ENCODE measurements around the gene NEK6. TPM values are rescaled to one million over a fixed set of nuclear protein-coding genes. Genes with fewer than 3 reads are reported as not detected.

The NEK6 gene
- total RNA-seq, 1 donor from 2014 or later: 125 TPM

DNA sequence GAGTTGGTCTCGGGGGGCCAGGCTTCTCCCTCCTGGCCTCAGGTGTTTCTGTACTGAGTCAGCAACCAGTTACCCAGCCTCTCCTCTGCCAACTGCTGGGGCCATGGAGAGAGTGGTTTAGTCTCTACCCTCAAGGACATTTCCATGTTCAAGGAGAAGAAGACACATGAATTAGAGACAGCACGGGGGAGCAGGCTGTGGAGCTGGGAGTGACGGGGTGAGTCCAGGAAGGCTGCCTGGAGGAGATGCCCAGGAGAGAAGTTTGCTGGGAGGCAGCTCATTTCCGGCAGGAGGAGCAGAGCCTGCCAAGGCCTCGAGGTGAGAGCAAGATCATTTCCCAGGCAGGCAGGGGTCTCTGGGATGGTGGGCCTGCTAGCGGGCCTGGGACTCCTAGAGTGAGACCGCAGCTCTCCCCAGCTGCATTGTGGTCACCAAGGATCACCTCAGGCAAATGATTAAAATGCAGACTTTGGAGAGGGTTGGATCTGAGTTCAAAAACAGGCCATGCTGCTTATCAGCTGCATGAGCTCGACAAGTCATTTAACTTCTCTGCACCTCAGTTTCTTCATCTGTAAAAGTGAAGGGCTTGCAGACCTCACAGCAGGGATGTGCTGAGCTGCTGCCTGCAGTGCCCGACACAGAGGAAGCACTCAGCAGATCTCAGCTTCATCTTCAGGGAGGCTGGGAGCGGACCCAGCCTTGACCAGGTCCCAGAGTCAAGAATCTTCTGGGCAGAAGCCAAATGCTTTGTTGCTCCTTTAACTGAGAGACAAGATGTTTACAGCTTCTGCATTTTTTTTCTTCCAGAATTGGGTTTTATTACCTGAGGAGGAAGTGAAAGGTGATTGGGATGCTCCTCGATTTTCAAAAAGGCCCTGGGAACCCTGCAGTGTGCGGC is 35.2 kb downstream of the NEK6 start:
- peak overlapping the region; percentile 24 for H3K27ac ChIP-seq
- DNase-seq (no peak), ATAC-seq (no peak)
- intact Hi-C loops (cut with DNase I): no loop called here
- no peaks in the 10 kb centered on the region for H3K27me3 ChIP-seq (ENCODE audit: low read depth)
- H3K9me3 ChIP-seq: no peaks in the 10 kb centered on the region
- H3K4me3 ChIP-seq: peak overlapping the region; percentile 28
- peaks cover 81% of the 10 kb centered on the region for H3K4me1 ChIP-seq
- H3K36me3 ChIP-seq: no peaks in the 10 kb centered on the region
- TF ChIP-seq, protein P1, sequence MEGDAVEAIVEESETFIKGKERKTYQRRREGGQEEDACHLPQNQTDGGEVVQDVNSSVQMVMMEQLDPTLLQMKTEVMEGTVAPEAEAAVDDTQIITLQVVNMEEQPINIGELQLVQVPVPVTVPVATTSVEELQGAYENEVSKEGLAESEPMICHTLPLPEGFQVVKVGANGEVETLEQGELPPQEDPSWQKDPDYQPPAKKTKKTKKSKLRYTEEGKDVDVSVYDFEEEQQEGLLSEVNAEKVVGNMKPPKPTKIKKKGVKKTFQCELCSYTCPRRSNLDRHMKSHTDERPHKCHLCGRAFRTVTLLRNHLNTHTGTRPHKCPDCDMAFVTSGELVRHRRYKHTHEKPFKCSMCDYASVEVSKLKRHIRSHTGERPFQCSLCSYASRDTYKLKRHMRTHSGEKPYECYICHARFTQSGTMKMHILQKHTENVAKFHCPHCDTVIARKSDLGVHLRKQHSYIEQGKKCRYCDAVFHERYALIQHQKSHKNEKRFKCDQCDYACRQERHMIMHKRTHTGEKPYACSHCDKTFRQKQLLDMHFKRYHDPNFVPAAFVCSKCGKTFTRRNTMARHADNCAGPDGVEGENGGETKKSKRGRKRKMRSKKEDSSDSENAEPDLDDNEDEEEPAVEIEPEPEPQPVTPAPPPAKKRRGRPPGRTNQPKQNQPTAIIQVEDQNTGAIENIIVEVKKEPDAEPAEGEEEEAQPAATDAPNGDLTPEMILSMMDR (IDR thresholded peaks at IDR 0.05): no peak

DNA sequence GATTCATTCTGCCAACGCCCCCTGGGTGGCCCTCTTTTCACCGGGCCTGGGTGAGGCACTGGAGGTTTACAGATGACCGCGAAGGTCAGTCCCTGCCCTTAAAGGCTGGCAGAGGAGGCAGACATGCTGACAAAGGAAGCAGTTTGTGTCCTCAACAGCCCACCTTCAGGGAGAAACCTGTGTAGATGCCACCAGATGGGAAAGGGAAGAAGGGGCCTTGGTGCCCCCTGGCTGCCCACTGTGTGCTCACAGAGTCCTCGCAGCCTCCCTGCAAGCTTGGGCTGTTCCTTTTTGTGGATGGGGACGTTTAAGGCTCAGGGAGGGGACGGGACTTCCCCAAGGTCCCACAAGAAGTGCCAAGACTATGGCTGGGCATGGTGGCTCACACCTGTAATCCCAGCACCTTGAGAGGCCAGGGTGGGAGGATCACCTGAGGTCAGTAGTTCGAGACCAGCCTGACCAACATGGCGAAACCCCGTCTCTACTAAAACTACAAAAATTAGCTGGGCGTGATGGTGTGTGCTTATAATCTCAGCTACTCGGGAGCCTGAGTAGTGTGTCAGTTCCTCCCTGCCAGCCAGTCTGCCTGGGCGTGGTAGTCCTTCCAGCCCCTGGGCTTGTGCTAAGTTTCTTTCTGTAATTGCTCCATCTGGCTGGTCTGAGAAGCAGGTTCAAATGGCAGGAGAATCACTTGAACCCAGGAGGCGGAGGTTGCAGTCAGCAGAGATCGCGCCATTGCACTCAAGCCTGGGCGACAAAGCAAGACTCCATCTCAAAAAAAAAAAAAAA is 36.2 kb downstream of the NEK6 start:
- H3K36me3 ChIP-seq: no peaks in the 10 kb centered on the region
- H3K27me3 ChIP-seq (ENCODE audit: low read depth): no peaks in the 10 kb centered on the region
- no peaks in the 10 kb centered on the region for H3K9me3 ChIP-seq
- peaks cover 86% of the 10 kb centered on the region for H3K4me1 ChIP-seq
- DNase-seq (no peak), ATAC-seq (no peak)
- H3K4me3 ChIP-seq: no peak overlapping the region
- intact Hi-C loops (cut with DNase I): no loop called here
- TF ChIP-seq, protein P1 (IDR thresholded peaks at IDR 0.05): no peak
- H3K27ac ChIP-seq: peak overlapping the region; percentile 8

DNA sequence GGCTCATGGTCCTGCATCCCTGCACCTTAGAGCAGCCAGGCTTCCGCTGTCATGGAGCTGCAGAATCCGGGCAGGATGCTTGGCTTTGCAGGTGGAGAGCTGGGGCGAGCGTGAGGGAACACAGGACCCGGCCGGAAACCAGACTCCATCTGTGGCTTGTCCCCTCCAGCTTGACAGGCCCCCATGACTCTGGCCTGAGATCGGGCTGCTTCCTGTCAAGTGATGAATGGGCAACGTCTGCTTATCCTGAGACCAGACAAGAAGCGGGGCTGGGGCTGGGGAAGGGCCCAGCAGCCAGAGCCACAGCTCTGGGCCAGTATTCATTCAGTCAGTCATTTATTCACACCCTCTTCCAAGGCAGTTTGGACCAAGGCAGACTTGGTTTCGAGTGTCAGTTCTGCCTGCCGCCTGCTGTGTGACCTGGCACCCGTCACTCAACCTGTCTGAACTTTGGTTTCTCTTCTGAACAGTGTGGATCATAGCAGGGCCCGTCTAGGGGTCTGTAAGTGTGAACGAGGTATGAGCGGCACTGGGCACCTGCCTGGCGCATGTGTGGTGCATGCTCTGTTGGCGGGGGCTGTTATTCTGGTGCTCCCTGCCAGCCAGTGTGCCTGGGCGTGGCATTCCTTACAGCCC is 37.5 kb downstream of the NEK6 start:
- TF ChIP-seq, protein P1 (IDR thresholded peaks at IDR 0.05): no peak
- DNase-seq (no peak), ATAC-seq (peak in 1 of 2 donors; percentile 3)
- no peak overlapping the region for H3K4me3 ChIP-seq
- H3K4me1 ChIP-seq: peaks cover 93% of the 10 kb centered on the region
- H3K27me3 ChIP-seq (ENCODE audit: low read depth): no peaks in the 10 kb centered on the region
- H3K36me3 ChIP-seq: no peaks in the 10 kb centered on the region
- peak overlapping the region; percentile 34 for H3K27ac ChIP-seq
- intact Hi-C loops (cut with DNase I): no loop called here
- no peaks in the 10 kb centered on the region for H3K9me3 ChIP-seq

DNA sequence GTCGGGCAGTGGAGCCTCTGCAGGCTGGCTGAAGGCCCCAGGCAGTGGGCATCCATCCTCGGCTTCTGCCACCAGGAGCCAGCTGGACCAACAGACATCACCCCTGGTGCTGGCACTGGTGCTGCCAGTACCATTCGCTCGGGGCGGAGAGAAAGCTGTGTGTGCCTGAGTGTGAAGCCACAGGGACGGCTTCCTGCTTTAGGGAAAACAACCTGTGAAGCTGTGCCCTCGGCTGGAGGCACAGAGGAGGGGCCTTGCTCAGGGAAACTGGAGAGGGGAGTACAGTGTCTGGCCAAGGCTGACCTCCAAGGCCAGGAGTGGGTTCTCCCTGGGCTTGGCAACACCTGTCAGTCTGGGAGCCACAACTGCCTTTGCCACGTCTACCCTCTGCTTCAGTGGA is 38.3 kb downstream of the NEK6 start:
- DNase-seq: no peak
- TF ChIP-seq, protein P1 (IDR thresholded peaks at IDR 0.05): no peak
- no peak overlapping the region for H3K4me3 ChIP-seq
- H3K36me3 ChIP-seq: no peaks in the 10 kb centered on the region
- intact Hi-C loops (cut with DNase I): no loop called here
- no peak for ATAC-seq
- no peaks in the 10 kb centered on the region for H3K9me3 ChIP-seq
- no peaks in the 10 kb centered on the region for H3K27me3 ChIP-seq (ENCODE audit: low read depth)
- peak overlapping the region; percentile 34 for H3K27ac ChIP-seq
- H3K4me1 ChIP-seq: peaks cover 94% of the 10 kb centered on the region

DNA sequence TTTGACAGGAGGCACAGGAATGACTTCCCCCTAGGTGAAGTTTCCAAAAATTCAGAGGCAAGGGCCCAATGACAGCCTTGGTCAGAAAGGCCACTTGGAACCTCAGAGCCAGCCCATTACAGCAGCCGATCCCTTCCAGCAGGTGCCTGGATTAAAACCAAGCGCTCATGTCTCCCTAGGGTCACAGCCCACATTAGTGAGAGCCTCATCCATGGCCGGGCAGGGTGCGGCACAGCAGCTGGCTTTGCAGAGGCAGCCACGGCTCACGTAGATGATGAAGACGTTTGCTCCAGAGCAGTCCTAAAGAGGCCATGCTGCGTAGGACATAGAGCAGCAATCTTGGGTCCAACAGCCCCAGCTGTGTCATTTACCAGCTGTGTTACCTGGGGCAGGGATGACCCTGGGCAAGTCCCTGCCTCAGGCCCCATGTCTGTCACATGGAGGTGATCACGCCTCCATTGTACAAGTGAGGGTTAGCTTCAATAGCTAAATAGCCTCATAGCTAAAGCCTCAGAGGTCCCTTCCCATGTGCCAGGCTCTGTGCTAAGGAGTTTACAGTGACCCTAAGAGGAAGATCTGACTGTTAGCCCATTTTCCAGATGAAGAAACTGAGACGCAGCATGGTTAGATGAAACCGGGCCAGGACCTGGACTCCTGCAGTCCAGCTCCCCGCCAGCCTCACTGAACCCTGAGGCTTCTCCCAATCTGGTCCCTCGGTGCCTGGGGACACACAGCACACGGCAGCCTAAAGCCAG is 39.2 kb downstream of the NEK6 start:
- intact Hi-C loops (cut with DNase I): no loop called here
- DNase-seq: no peak
- Histone ChIP-seq H3K4me3 (no peak overlapping the region), H3K27ac (peak overlapping the region; percentile 34), H3K36me3 (peaks cover 5% of the 10 kb centered on the region), H3K27me3 (ENCODE audit: low read depth) (no peaks in the 10 kb centered on the region), H3K9me3 (no peaks in the 10 kb centered on the region), H3K4me1 (peaks cover 87% of the 10 kb centered on the region)
- TF ChIP-seq, protein P1 (IDR thresholded peaks at IDR 0.05): no peak
- no peak for ATAC-seq

All from lower lobe of right lung (tissue), 2 donors.